ENCODE data around the gene ARHGEF4.

DNA sequence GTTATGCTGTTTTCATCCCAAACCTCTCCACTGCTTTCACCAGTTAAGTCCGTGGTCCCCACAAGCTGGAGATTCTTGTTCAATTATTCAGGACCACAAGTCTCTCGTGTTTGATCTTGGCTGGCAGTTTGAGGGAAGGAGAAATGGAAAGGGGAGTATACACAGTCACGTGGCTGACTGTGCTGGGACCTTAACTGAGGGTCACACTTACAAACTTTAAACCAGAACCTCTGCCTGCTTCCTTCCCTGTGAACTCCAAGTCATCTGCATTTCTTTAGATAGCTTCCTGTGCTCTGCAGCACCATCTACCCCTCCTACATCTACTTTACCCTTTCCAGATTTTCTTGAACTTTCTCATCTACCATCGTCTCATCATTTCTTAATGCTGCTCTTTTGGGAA lies 91.7 kb downstream of the ARHGEF4 start:
- TF ChIP-seq, protein P1, sequence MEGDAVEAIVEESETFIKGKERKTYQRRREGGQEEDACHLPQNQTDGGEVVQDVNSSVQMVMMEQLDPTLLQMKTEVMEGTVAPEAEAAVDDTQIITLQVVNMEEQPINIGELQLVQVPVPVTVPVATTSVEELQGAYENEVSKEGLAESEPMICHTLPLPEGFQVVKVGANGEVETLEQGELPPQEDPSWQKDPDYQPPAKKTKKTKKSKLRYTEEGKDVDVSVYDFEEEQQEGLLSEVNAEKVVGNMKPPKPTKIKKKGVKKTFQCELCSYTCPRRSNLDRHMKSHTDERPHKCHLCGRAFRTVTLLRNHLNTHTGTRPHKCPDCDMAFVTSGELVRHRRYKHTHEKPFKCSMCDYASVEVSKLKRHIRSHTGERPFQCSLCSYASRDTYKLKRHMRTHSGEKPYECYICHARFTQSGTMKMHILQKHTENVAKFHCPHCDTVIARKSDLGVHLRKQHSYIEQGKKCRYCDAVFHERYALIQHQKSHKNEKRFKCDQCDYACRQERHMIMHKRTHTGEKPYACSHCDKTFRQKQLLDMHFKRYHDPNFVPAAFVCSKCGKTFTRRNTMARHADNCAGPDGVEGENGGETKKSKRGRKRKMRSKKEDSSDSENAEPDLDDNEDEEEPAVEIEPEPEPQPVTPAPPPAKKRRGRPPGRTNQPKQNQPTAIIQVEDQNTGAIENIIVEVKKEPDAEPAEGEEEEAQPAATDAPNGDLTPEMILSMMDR (IDR thresholded peaks at IDR 0.05) = no peak
- TF ChIP-seq POLR2AphosphoS5 (IDR thresholded peaks at IDR 0.05; ENCODE audit: low read depth, low read length) (no peak), SIN3A (IDR thresholded peaks at IDR 0.05; ENCODE audit: borderline replicate concordance, insufficient read depth, low read depth, low read length) (no peak)
- TF ChIP-seq, protein P2, sequence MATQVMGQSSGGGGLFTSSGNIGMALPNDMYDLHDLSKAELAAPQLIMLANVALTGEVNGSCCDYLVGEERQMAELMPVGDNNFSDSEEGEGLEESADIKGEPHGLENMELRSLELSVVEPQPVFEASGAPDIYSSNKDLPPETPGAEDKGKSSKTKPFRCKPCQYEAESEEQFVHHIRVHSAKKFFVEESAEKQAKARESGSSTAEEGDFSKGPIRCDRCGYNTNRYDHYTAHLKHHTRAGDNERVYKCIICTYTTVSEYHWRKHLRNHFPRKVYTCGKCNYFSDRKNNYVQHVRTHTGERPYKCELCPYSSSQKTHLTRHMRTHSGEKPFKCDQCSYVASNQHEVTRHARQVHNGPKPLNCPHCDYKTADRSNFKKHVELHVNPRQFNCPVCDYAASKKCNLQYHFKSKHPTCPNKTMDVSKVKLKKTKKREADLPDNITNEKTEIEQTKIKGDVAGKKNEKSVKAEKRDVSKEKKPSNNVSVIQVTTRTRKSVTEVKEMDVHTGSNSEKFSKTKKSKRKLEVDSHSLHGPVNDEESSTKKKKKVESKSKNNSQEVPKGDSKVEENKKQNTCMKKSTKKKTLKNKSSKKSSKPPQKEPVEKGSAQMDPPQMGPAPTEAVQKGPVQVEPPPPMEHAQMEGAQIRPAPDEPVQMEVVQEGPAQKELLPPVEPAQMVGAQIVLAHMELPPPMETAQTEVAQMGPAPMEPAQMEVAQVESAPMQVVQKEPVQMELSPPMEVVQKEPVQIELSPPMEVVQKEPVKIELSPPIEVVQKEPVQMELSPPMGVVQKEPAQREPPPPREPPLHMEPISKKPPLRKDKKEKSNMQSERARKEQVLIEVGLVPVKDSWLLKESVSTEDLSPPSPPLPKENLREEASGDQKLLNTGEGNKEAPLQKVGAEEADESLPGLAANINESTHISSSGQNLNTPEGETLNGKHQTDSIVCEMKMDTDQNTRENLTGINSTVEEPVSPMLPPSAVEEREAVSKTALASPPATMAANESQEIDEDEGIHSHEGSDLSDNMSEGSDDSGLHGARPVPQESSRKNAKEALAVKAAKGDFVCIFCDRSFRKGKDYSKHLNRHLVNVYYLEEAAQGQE (IDR thresholded peaks at IDR 0.05; ENCODE audit: insufficient read depth in 1 of 2, low read depth in 2 of 2, low read length in 1 of 2) = no peak
